Sigmoid colon (tissue), 7 donors: ENCODE data around the gene RNASEL. TPM values are rescaled to one million over a fixed set of nuclear protein-coding genes. Genes with fewer than 3 reads are reported as not detected.

Experiments
- DNase-seq: peaks from one replicate; pipeline ENCODE4 v3.0.0-alpha.2; 2019
- H3K27ac ChIP-seq, 4 donors: fragments of 200-600 bp; sonication (generic); one replicate each; pipeline ENCODE4 v1.5.1; 2016 to 2019; ENCODE audit warnings: mild to moderate bottlenecking in 1 of 4
- H3K27me3 ChIP-seq, 3 donors: fragments of 200-600 bp; sonication (generic); one replicate each; pipeline ENCODE4 v1.5.1; 2019; ENCODE audit warnings: mild to moderate bottlenecking in 1 of 3
- H3K36me3 ChIP-seq, 4 donors: fragments of 200-600 bp; sonication (generic); one replicate each; pipeline ENCODE4 v1.5.1; 2016 to 2019
- H3K4me1 ChIP-seq, 4 donors: fragments of 200-600 bp; sonication (generic); one replicate each; pipeline ENCODE4 v1.5.1; 2017 to 2019
- H3K4me3 ChIP-seq, 4 donors: fragments of 200-600 bp; sonication (generic); one replicate each; pipeline ENCODE4 v1.5.1; 2017 to 2019; ENCODE audit warnings: mild to moderate bottlenecking in 2 of 4, moderate library complexity in 1 of 4
- H3K9me3 ChIP-seq, 4 donors: fragments of 200-600 bp in 3 of 4; sonication (generic) in 3 of 4; one replicate each; pipeline versions ENCODE4 v1.5.1 to v1.6.1; 2013 to 2019
- CTCF ChIP-seq, 4 experiments: fragments of 450-650 bp in 3 of 4; fragments of 200-600 bp in 1 of 4; IDR thresholded peaks; one replicate each; pipeline ENCODE4 v1.5.1; 2016 to 2019; ENCODE audit warnings: antibody characterized with exemption in 4 of 4, mild to moderate bottlenecking in 3 of 4, moderate library complexity in 2 of 4
- EP300 ChIP-seq, 4 donors: sonication (generic); formaldehyde crosslinking; IDR thresholded peaks; one replicate each; pipeline ENCODE4 v1.6.1; 2017; ENCODE audit warnings: antibody characterized with exemption in 4 of 4
- POLR2A ChIP-seq, 2 donors: fragments of 450-650 bp; IDR thresholded peaks; one replicate each; pipeline ENCODE4 v1.6.1; 2016; ENCODE audit warnings: antibody characterized with exemption in 2 of 2, mild to moderate bottlenecking in 2 of 2, moderate library complexity in 2 of 2
- POLR2AphosphoS5 ChIP-seq, 4 donors: sonication (generic); formaldehyde crosslinking; IDR thresholded peaks; one replicate each; pipeline ENCODE4 v1.6.1; 2017; ENCODE audit warnings: antibody characterized with exemption in 4 of 4
- WGBS, 2 donors: extraction: QIAGEN DNeasy Blood & Tissue Kit; methylation state at CpG; one replicate each; pipeline ENCODE4 v1.1.7; 2013; 5-methylcytosine and 5-hydroxymethylcytosine counted together
- intact Hi-C: fragments of 100-400 bp; cut with DNase I; formaldehyde crosslinking; loops from one replicate; pipeline ENCODE4 v1.15.1; 2023
- polyA plus RNA-seq, 3 donors: library from polyadenylated mRNA; stranded (reverse); fragments of 200-250 nt; gene quantifications; one replicate each; pipeline ENCODE4 v1.2.3, GENCODE V29; 2013
- total RNA-seq, 4 donors: library from RNA; depleted of rRNA; stranded (reverse); fragments of >200 nt; gene quantifications; one replicate each; pipeline ENCODE4 v1.1.0, GENCODE V29; 2016
- donor health status: healthy with polysubstance abuse.
- donor health status: Bipolar disorder and iron deficiency.
- donor health status: healthy.

RNASEL gene
- 1 to 10 TPM; 6.2 to 10.0 (median 7.5) TPM for total RNA-seq
- polyA plus RNA-seq: 1 to 10 TPM; 6.0 to 8.1 (median 7.4) TPM

DNA sequence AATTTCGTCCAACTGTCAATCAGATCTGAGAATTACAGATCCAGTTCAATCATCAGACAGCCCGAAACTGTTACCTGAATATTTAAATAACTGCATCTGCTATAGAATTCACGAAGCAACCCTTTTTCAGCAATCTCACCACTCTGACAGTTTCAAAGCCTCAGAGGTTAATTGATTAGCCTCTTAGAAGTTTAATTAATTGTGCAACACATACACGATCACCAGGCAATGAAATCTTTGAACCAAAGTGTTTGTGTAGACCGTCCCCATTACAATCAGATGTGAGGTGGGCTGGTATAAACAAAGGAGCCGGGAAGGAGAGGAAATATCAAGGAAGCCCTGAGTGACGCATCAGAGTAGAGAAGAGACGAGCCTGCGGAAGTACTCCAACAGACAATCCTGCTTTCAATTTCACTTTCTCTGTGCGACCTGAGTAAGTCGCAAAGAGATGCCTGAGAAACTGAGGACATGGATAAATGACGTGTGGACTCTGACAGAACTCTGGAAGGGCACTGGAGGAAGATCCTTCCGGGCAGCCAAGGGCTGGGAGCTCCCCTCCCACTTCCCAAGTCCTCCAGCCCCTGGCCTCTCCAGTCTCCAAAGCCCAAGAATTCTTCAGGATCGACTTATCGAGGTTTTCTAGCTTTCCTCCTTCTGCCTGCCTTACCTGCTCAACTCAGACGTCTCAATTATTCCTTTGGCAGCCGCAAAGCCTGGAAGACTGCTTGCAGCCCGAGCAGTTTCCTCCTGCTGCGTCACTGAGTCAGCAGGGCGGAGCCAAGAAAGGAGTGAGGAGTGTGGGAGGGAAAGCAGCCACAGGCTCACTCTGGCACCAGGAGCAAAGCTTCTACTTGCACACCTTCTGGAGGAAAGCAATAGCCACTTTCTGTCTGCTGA lies at the start of gene RNASEL:
RNASEL (minus strand) TSS at position 757 of the 897 bp plus-strand sequence. CDS start 2,450 bp downstream, outside the sequence.
- peak within 1 kb of the TSS; percentile 43 to 73 (median 68) for H3K4me3 ChIP-seq
- WGBS, 2 donors: 1 to 3% methylated on average over 20 of the region's 20 CpGs
- TF ChIP-seq POLR2A (IDR thresholded peaks at IDR 0.05) (peak in 1 of 2 donors; percentile 29), EP300 (IDR thresholded peaks at IDR 0.05) (no peak), CTCF (IDR thresholded peaks at IDR 0.05) (no peak), POLR2AphosphoS5 (IDR thresholded peaks at IDR 0.05) (peak; percentile 44 to 79 (median 69))
- intact Hi-C loops: loop anchor here (10.0 kb wide), 1 partner anchor 144 kb away; no protein-coding TSS in a partner anchor
- no peaks in the 10 kb centered on the region for H3K36me3 ChIP-seq
- no peaks in the 10 kb centered on the region for H3K27me3 ChIP-seq
- peak within 1 kb of the TSS; percentile 87 to 92 (median 89) for H3K27ac ChIP-seq
- peak; percentile 90 for DNase-seq
- no peaks in the 10 kb centered on the region for H3K9me3 ChIP-seq
- peaks cover 0 to 26% (median 17%) of the 10 kb centered on the region in 4 donors for H3K4me1 ChIP-seq

DNA sequence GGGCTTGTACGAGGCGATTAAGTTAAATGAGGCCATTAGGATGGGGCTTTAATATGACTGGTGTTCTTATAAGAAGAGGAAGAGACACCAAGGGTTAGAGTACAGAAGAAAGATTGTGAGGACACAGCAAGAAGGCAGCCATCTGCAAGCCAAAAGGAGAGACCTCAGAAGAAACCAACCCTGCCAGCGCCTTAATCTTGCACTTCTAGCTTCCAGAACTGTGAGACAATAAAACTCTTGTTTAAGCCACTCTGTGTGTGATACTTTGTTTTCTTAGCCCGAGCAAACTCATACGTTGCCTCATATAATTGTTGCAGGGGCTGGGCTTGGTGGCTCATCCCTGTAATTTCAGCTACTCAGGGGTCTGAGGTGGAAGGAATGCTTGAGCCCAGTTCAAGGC lies 48.7 kb upstream of the RNASEL start:
- TF ChIP-seq EP300 (IDR thresholded peaks at IDR 0.05) (no peak), CTCF (IDR thresholded peaks at IDR 0.05) (no peak), POLR2A (IDR thresholded peaks at IDR 0.05) (no peak), POLR2AphosphoS5 (IDR thresholded peaks at IDR 0.05) (no peak)
- H3K27me3 ChIP-seq: no peaks in the 10 kb centered on the region

GRCh38 chr1:182635871-182636270 lies 46.8 kb upstream of the RNASEL start:
- intact Hi-C loops: no loop called here

More for the DNA sequence above, 48.7 kb upstream of the RNASEL start:
- H3K4me3 ChIP-seq: no peak overlapping the region
- H3K9me3 ChIP-seq: no peaks in the 10 kb centered on the region
- DNase-seq: no peak
- H3K27ac ChIP-seq: no peak overlapping the region
- no peaks in the 10 kb centered on the region for H3K36me3 ChIP-seq
- intact Hi-C loops: no loop called here
- 57 to 86% methylated on average over 5 of the region's 5 CpGs for WGBS, 2 donors
- H3K4me1 ChIP-seq: no peaks in the 10 kb centered on the region

GRCh38 chr1:182634306-182635072 lies 45.4 kb upstream of the RNASEL start:
- Histone ChIP-seq H3K4me1 (peaks cover 0 to 8% (median 0%) of the 10 kb centered on the region in 4 donors), H3K9me3 (no peaks in the 10 kb centered on the region), H3K27me3 (no peaks in the 10 kb centered on the region), H3K4me3 (no peak overlapping the region), H3K36me3 (no peaks in the 10 kb centered on the region), H3K27ac (no peak overlapping the region)
- intact Hi-C loops: no loop called here
- DNase-seq: peak; percentile 64
- 90 to 94% methylated on average over 9 of the region's 9 CpGs for WGBS, 2 donors
- no peak for TF ChIP-seq CTCF (IDR thresholded peaks at IDR 0.05)
- TF ChIP-seq POLR2A (IDR thresholded peaks at IDR 0.05): no peak
- no peak for TF ChIP-seq POLR2AphosphoS5 (IDR thresholded peaks at IDR 0.05)
- no peak for TF ChIP-seq EP300 (IDR thresholded peaks at IDR 0.05)

More at GRCh38 chr1:182635871-182636270, 46.8 kb upstream of the RNASEL start:
- H3K4me3 ChIP-seq: no peak overlapping the region
- no peak overlapping the region for H3K27ac ChIP-seq
- no peaks in the 10 kb centered on the region for H3K9me3 ChIP-seq
- DNase-seq: no peak
- H3K36me3 ChIP-seq: no peaks in the 10 kb centered on the region
- WGBS, 2 donors: 86 to 92% methylated on average over 2 of the region's 2 CpGs
- TF ChIP-seq EP300 (IDR thresholded peaks at IDR 0.05) (no peak), POLR2A (IDR thresholded peaks at IDR 0.05) (no peak), POLR2AphosphoS5 (IDR thresholded peaks at IDR 0.05) (no peak), CTCF (IDR thresholded peaks at IDR 0.05) (no peak)
- H3K4me1 ChIP-seq: peaks cover 0 to 3% (median 0%) of the 10 kb centered on the region in 4 donors
- no peaks in the 10 kb centered on the region for H3K27me3 ChIP-seq
